WTC11 (cell line): ENCODE measurements around the gene RGCC. TPM values are rescaled to one million over a fixed set of nuclear protein-coding genes. Genes with fewer than 3 reads are reported as not detected.
A peak's percentile ranks its signal among the peaks of the same experiment; 100 is the strongest.

Source experiments
- ATAC-seq: fragments of 200-7000 bp; cut with Tn5 transposase; 2 replicates; pipeline ENCODE4 v1.10.0; 2021; ENCODE audit warnings: mild to moderate bottlenecking, moderate library complexity
- CTCF ChIA-PET: fragments of 300-600 bp; sonication (Branson Sonifier 250); formaldehyde crosslinking; loops from one replicate; lab custom pipeline; 2021; ENCODE audit warnings: antibody characterized with exemption; lab: Charles Lee
- POLR2A ChIA-PET: fragments of 350-600 bp; sonication (Branson Sonifier 250); formaldehyde crosslinking; loops from one replicate; lab custom pipeline; 2021; ENCODE audit warnings: antibody characterized with exemption; lab: Charles Lee
- DNase-seq: peaks from one replicate; pipeline ENCODE4 v3.0.0; 2021; ENCODE audit warnings: low spot score
- H3K27ac Mint-ChIP-seq: 2 replicates; pipeline ENCODE4 v1.8.0; 2021; ENCODE audit warnings: mixed read lengths
- H3K27me3 Mint-ChIP-seq: 2 replicates; pipeline ENCODE4 v1.8.0; 2021; ENCODE audit warnings: low read depth, mild to moderate bottlenecking, moderate library complexity, mixed read lengths
- H3K36me3 Mint-ChIP-seq: 2 replicates; pipeline ENCODE4 v1.8.0; 2021; ENCODE audit warnings: mixed read lengths
- H3K4me1 Mint-ChIP-seq: 2 replicates; pipeline ENCODE4 v1.8.0; 2022; ENCODE audit warnings: mixed read lengths
- H3K4me3 Mint-ChIP-seq: 2 replicates; pipeline ENCODE4 v1.8.0; 2021; ENCODE audit warnings: mild to moderate bottlenecking, moderate library complexity, mixed read lengths
- H3K9me3 Mint-ChIP-seq: 2 replicates; pipeline ENCODE4 v1.8.0; 2021; ENCODE audit warnings: mixed read lengths
- ARID4B ChIP-seq: sonication (generic); formaldehyde crosslinking; IDR thresholded peaks from 2 replicates; pipeline ENCODE4 v1.8.0; 2023; ENCODE audit warnings: missing genetic modification reagents, mild to moderate bottlenecking, borderline replicate concordance
- ERG ChIP-seq: fragments of 250-450 bp; sonication (Bioruptor Pico); IDR thresholded peaks from 2 replicates; pipeline ENCODE4 v1.8.0; 2021; ENCODE audit warnings: mild to moderate bottlenecking
- NR2C2 ChIP-seq: sonication (generic); formaldehyde crosslinking; IDR thresholded peaks from 2 replicates; pipeline ENCODE4 v1.8.0; 2022; ENCODE audit warnings: mild to moderate bottlenecking, missing genetic modification reagents
- NR3C1 ChIP-seq: sonication (generic); formaldehyde crosslinking; conservative IDR thresholded peaks from 2 replicates; pipeline ENCODE4 v1.8.1; 2023; ENCODE audit warnings: low read depth, mild to moderate bottlenecking, missing genetic modification reagents
- TCF7 ChIP-seq: sonication (generic); formaldehyde crosslinking; IDR thresholded peaks from 2 replicates; pipeline ENCODE4 v1.8.0; 2022; ENCODE audit warnings: mild to moderate bottlenecking, low read depth, missing genetic modification reagents, moderate library complexity
- ZNF671 ChIP-seq: fragments of 250-450 bp; sonication (Bioruptor Pico); IDR thresholded peaks from 2 replicates; pipeline ENCODE4 v1.8.0; 2021; ENCODE audit warnings: mild to moderate bottlenecking
- ZSCAN18 ChIP-seq: fragments of 250-450 bp; sonication (Bioruptor Pico); IDR thresholded peaks from 2 replicates; pipeline ENCODE4 v2.1.2; 2022; ENCODE audit warnings: mild to moderate bottlenecking, moderate library complexity
- total RNA-seq: library from RNA; stranded (reverse); gene quantifications from 3 replicates; pipeline ENCODE4 v1.2.3, GENCODE V29; 2021
- TF ChIP-seq, protein P1 (sequence below): fragments of 250-450 bp; sonication (Bioruptor Pico); IDR thresholded peaks from 2 replicates; pipeline ENCODE4 v1.9.0; 2021; ENCODE audit warnings: mild to moderate bottlenecking, borderline replicate concordance
- TF ChIP-seq, protein P2 (sequence below): fragments of 250-450 bp; sonication (Bioruptor Pico); IDR thresholded peaks from 2 replicates; pipeline ENCODE4 v1.9.0; 2021; ENCODE audit warnings: moderate library complexity, mild to moderate bottlenecking, inconsistent platforms, borderline replicate concordance
- TF ChIP-seq, protein P3 (sequence below): sonication (generic); formaldehyde crosslinking; conservative IDR thresholded peaks from 2 replicates; pipeline ENCODE4 v1.8.1; 2023; ENCODE audit warnings: mild to moderate bottlenecking, low read depth, missing genetic modification reagents, moderate library complexity
- TF ChIP-seq, protein P4 (sequence below): fragments of 200-600 bp; IDR thresholded peaks from 2 replicates; pipeline ENCODE4 v1.8.0; 2022; ENCODE audit warnings: antibody characterized with exemption

RGCC gene
- total RNA-seq, 1 experiment from 2014 or later = 0.48 TPM

DNA sequence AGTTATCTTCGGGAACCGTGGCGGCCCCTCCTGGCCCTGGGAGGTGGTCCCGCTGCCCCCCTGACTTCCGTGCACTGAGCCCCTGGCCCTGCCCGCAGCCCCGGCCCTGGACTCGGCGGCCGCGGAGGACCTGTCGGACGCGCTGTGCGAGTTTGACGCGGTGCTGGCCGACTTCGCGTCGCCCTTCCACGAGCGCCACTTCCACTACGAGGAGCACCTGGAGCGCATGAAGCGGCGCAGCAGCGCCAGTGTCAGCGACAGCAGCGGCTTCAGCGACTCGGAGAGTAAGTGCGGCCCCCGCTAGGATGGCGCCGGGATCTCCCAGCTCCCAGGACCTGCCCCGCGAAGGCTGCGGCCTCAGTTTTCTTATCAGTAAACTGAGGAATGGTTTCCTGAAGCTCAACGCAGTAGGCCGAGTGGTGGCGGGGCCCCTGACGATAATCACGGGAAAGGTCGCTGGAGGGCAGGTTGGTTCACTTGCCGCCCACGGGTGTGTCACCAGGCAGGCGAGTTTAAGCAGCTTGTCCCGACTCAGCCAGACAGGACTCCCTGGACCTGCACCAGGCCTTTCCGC lies 924 bp downstream of the RGCC start (continued):
- TF ChIP-seq, protein P1, sequence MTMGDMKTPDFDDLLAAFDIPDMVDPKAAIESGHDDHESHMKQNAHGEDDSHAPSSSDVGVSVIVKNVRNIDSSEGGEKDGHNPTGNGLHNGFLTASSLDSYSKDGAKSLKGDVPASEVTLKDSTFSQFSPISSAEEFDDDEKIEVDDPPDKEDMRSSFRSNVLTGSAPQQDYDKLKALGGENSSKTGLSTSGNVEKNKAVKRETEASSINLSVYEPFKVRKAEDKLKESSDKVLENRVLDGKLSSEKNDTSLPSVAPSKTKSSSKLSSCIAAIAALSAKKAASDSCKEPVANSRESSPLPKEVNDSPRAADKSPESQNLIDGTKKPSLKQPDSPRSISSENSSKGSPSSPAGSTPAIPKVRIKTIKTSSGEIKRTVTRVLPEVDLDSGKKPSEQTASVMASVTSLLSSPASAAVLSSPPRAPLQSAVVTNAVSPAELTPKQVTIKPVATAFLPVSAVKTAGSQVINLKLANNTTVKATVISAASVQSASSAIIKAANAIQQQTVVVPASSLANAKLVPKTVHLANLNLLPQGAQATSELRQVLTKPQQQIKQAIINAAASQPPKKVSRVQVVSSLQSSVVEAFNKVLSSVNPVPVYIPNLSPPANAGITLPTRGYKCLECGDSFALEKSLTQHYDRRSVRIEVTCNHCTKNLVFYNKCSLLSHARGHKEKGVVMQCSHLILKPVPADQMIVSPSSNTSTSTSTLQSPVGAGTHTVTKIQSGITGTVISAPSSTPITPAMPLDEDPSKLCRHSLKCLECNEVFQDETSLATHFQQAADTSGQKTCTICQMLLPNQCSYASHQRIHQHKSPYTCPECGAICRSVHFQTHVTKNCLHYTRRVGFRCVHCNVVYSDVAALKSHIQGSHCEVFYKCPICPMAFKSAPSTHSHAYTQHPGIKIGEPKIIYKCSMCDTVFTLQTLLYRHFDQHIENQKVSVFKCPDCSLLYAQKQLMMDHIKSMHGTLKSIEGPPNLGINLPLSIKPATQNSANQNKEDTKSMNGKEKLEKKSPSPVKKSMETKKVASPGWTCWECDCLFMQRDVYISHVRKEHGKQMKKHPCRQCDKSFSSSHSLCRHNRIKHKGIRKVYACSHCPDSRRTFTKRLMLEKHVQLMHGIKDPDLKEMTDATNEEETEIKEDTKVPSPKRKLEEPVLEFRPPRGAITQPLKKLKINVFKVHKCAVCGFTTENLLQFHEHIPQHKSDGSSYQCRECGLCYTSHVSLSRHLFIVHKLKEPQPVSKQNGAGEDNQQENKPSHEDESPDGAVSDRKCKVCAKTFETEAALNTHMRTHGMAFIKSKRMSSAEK (CRISPR knock-in tag) = no peak
- TF ChIP-seq, protein P2, sequence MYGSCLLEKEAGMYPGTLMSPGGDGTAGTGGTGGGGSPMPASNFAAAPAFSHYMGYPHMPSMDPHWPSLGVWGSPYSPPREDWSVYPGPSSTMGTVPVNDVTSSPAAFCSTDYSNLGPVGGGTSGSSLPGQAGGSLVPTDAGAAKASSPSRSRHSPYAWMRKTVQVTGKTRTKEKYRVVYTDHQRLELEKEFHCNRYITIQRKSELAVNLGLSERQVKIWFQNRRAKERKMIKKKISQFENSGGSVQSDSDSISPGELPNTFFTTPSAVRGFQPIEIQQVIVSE (CRISPR knock-in tag) = no peak
- no peak for TF ChIP-seq NR3C1
- TF ChIP-seq TCF7 (CRISPR knock-in tag) = no peak
- TF ChIP-seq, all 79 proteins: peak for 3

DNA sequence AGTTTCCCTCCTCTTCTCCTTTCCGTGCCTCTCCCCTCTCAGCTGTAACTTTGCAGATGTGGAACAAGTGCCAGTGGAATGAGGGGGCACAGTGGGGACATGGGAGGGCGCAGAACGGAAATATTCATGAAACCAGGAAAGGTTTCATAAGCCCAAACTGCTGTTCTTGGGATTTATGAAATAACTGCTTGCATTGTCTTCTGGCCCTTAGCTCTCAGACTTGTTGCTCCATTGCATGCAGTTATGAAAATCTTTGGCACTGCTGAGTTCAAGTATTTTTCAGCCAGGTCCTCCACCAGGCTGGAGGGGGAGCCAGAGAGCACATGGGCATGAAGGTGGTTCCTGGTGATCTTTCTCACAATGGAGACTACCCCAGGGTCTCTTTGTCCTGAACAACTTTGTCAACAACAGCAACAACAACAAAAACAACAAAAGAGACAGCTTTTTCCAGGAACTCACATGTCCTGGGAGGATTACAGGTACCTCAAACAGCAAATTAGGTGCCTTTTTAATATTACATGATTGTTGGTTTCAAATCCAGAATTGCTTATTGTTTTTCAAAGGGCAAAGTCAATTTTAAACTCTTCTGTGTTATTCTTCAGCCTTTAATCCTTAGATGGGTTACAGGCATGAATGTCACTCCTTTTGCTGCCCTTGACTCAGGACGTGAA lies 1.5 kb downstream of the RGCC start:
- DNase-seq = peak; percentile 56
- ChIA-PET POLR2A (no interaction called here), CTCF (interaction anchor here (0.6 to 1.8 kb wide), 11 partner anchors 12 to 194 kb away, joined by 3 to 8 read pairs (median 4); no protein-coding TSS in a partner anchor)
- H3K27me3 Mint-ChIP-seq = peaks cover 72% of the 10 kb centered on the region
- peak; percentile 14 for ATAC-seq
- H3K27ac Mint-ChIP-seq = no peak overlapping the region
- peak overlapping the region; percentile 62 for H3K4me3 Mint-ChIP-seq
- 0 out of 2 replicates have a peak, but pooled peaks cover 2% of the 10 kb centered on the region for H3K4me1 Mint-ChIP-seq
- no peaks in the 10 kb centered on the region for H3K36me3 Mint-ChIP-seq
- TF ChIP-seq ZSCAN18 (CRISPR knock-in tag) (0 out of 2 replicates have a peak, but pooled peaks have one; percentile 22), ZNF671 (CRISPR knock-in tag) (no peak), NR2C2 (CRISPR knock-in tag) (no peak), ERG (CRISPR knock-in tag) (peak; percentile 49; the same call in 1 of the 2 replicates), ARID4B (CRISPR knock-in tag) (0 out of 2 replicates have a peak, but pooled peaks have one; percentile 24)
- TF ChIP-seq, protein P3, sequence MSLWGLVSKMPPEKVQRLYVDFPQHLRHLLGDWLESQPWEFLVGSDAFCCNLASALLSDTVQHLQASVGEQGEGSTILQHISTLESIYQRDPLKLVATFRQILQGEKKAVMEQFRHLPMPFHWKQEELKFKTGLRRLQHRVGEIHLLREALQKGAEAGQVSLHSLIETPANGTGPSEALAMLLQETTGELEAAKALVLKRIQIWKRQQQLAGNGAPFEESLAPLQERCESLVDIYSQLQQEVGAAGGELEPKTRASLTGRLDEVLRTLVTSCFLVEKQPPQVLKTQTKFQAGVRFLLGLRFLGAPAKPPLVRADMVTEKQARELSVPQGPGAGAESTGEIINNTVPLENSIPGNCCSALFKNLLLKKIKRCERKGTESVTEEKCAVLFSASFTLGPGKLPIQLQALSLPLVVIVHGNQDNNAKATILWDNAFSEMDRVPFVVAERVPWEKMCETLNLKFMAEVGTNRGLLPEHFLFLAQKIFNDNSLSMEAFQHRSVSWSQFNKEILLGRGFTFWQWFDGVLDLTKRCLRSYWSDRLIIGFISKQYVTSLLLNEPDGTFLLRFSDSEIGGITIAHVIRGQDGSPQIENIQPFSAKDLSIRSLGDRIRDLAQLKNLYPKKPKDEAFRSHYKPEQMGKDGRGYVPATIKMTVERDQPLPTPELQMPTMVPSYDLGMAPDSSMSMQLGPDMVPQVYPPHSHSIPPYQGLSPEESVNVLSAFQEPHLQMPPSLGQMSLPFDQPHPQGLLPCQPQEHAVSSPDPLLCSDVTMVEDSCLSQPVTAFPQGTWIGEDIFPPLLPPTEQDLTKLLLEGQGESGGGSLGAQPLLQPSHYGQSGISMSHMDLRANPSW (CRISPR knock-in tag) = no peak
- TF ChIP-seq, protein P4, sequence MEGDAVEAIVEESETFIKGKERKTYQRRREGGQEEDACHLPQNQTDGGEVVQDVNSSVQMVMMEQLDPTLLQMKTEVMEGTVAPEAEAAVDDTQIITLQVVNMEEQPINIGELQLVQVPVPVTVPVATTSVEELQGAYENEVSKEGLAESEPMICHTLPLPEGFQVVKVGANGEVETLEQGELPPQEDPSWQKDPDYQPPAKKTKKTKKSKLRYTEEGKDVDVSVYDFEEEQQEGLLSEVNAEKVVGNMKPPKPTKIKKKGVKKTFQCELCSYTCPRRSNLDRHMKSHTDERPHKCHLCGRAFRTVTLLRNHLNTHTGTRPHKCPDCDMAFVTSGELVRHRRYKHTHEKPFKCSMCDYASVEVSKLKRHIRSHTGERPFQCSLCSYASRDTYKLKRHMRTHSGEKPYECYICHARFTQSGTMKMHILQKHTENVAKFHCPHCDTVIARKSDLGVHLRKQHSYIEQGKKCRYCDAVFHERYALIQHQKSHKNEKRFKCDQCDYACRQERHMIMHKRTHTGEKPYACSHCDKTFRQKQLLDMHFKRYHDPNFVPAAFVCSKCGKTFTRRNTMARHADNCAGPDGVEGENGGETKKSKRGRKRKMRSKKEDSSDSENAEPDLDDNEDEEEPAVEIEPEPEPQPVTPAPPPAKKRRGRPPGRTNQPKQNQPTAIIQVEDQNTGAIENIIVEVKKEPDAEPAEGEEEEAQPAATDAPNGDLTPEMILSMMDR = peak; percentile 53
- no peaks in the 10 kb centered on the region for H3K9me3 Mint-ChIP-seq
